ENCODE data around the gene ZC3H4. TPM values are rescaled to one million over a fixed set of nuclear protein-coding genes. Genes with fewer than 3 reads are reported as not detected.

Gene ZC3H4
- total RNA-seq, 1 experiment from 2014 or later: 41.8 TPM

GRCh38 chr19:47044946-47045866, 68.4 kb downstream of the ZC3H4 start:
- Mint-ChIP-seq H3K4me1 (ENCODE audit: insufficient read depth, unreplicated experiment) (peaks cover 6% of the 10 kb centered on the region), H3K27me3 (ENCODE audit: insufficient read depth, unreplicated experiment) (no peaks in the 10 kb centered on the region), H3K4me3 (ENCODE audit: unreplicated experiment) (no peak overlapping the region), H3K27ac (ENCODE audit: low read depth, unreplicated experiment) (no peak overlapping the region), H3K36me3 (ENCODE audit: insufficient read depth, unreplicated experiment) (no peaks in the 10 kb centered on the region), H3K9me3 (ENCODE audit: unreplicated experiment) (no peaks in the 10 kb centered on the region)
- ChIA-PET POLR2A (interaction anchor here (0.7 to 1.6 kb wide), 3 partner anchors 9 to 259 kb away, joined by 3 to 4 read pairs (median 3); no protein-coding TSS in a partner anchor), CTCF (interaction anchor here (0.6 to 1.4 kb wide), 4 partner anchors 9 to 209 kb away, joined by 3 to 5 read pairs (median 4); no protein-coding TSS in a partner anchor)
- TF ChIP-seq CTCF (IDR thresholded peaks at IDR 0.05; ENCODE audit: unreplicated experiment): no peak
- intact Hi-C loops (cut with micrococcal nuclease): no loop called here
- BruUV-seq (replicated peaks): no TSS peak
- DNase-seq (ENCODE audit: unreplicated experiment): no peak

- intact Hi-C loops (cut with micrococcal nuclease): no loop called here
- no TSS peak for BruUV-seq (replicated peaks)
- no peak for TF ChIP-seq CTCF (IDR thresholded peaks at IDR 0.05; ENCODE audit: unreplicated experiment)
- Mint-ChIP-seq H3K27me3 (ENCODE audit: insufficient read depth, unreplicated experiment) (no peaks in the 10 kb centered on the region), H3K36me3 (ENCODE audit: insufficient read depth, unreplicated experiment) (peaks cover 2% of the 10 kb centered on the region), H3K9me3 (ENCODE audit: unreplicated experiment) (no peaks in the 10 kb centered on the region), H3K27ac (ENCODE audit: low read depth, unreplicated experiment) (no peak overlapping the region), H3K4me1 (ENCODE audit: insufficient read depth, unreplicated experiment) (no peaks in the 10 kb centered on the region), H3K4me3 (ENCODE audit: unreplicated experiment) (no peak overlapping the region)
- no peak for DNase-seq (ENCODE audit: unreplicated experiment)
- ChIA-PET POLR2A (no interaction called here), CTCF (no interaction called here)
Measured at GRCh38 chr19:47040869-47041268, 72.7 kb downstream of the ZC3H4 start.

GRCh38 chr19:47039239-47039874, 74.2 kb downstream of the ZC3H4 start:
- no peaks in the 10 kb centered on the region for H3K27me3 Mint-ChIP-seq (ENCODE audit: insufficient read depth, unreplicated experiment)
- H3K9me3 Mint-ChIP-seq (ENCODE audit: unreplicated experiment): no peaks in the 10 kb centered on the region
- no TSS peak for BruUV-seq (replicated peaks)
- H3K27ac Mint-ChIP-seq (ENCODE audit: low read depth, unreplicated experiment): no peak overlapping the region
- DNase-seq (ENCODE audit: unreplicated experiment): no peak
- no peak overlapping the region for H3K4me3 Mint-ChIP-seq (ENCODE audit: unreplicated experiment)
- TF ChIP-seq CTCF (IDR thresholded peaks at IDR 0.05; ENCODE audit: unreplicated experiment): no peak
- H3K36me3 Mint-ChIP-seq (ENCODE audit: insufficient read depth, unreplicated experiment): peaks cover 8% of the 10 kb centered on the region
- peaks cover 8% of the 10 kb centered on the region for H3K4me1 Mint-ChIP-seq (ENCODE audit: insufficient read depth, unreplicated experiment)
- POLR2A ChIA-PET: no interaction called here
- intact Hi-C loops (cut with micrococcal nuclease): loop anchor here (5.0 kb wide), 1 partner anchor 73 kb away; the partner anchor contains the start of gene ZC3H4
- CTCF ChIA-PET: interaction anchor here (0.6 to 0.7 kb wide), 2 partner anchors 26 to 117 kb away, joined by 3 to 4 read pairs; no protein-coding TSS in a partner anchor

GRCh38 chr19:47037766-47038165, 75.8 kb downstream of the ZC3H4 start:
- BruUV-seq (replicated peaks): no TSS peak
- H3K27me3 Mint-ChIP-seq (ENCODE audit: insufficient read depth, unreplicated experiment): no peaks in the 10 kb centered on the region
- peaks cover 8% of the 10 kb centered on the region for H3K36me3 Mint-ChIP-seq (ENCODE audit: insufficient read depth, unreplicated experiment)
- POLR2A ChIA-PET: interaction anchor here (0.5 to 0.9 kb wide), 2 partner anchors 71 to 1637 kb away, joined by 3 to 5 read pairs; no protein-coding TSS in a partner anchor
- no peak for TF ChIP-seq CTCF (IDR thresholded peaks at IDR 0.05; ENCODE audit: unreplicated experiment)
- no peak for DNase-seq (ENCODE audit: unreplicated experiment)
- intact Hi-C loops (cut with micrococcal nuclease): loop anchor here (5.0 kb wide), 1 partner anchor 75 kb away; the partner anchor contains the start of gene ZC3H4
- peaks cover 8% of the 10 kb centered on the region for H3K4me1 Mint-ChIP-seq (ENCODE audit: insufficient read depth, unreplicated experiment)
- CTCF ChIA-PET: interaction anchor here (0.6 to 4.2 kb wide), 3 partner anchors 45 to 88 kb away, joined by 4 to 34 read pairs (median 9); no protein-coding TSS in a partner anchor
- H3K27ac Mint-ChIP-seq (ENCODE audit: low read depth, unreplicated experiment): no peak overlapping the region
- H3K9me3 Mint-ChIP-seq (ENCODE audit: unreplicated experiment): no peaks in the 10 kb centered on the region
- H3K4me3 Mint-ChIP-seq (ENCODE audit: unreplicated experiment): no peak overlapping the region

Measured in MCF 10A (cell line).